GM23338 (cell line): ENCODE measurements around the gene GSN. TPM values are rescaled to one million over a fixed set of nuclear protein-coding genes. Genes with fewer than 3 reads are reported as not detected.
A peak's percentile ranks its signal among the peaks of the same experiment; 100 is the strongest.

Source experiments
- ATAC-seq: fragments of 200-7000 bp; cut with Tn5 transposase; 3 replicates; pipeline ENCODE4 v1.9.1; 2020
- DNase-seq: peaks from one replicate; pipeline ENCODE4 v3.0.0-alpha.2; 2015; ENCODE audit warnings: low spot score
- H2AFZ ChIP-seq: fragments of 200-600 bp; sonication (generic); 2 replicates; pipeline ENCODE4 v1.8.0; 2016; ENCODE audit warnings: antibody characterized with exemption, mild to moderate bottlenecking, moderate library complexity
- H3F3A ChIP-seq: fragments of 200-600 bp; sonication (generic); replicated peaks from 2 replicates; pipeline ENCODE4 v1.8.0; 2017; ENCODE audit warnings: antibody characterized with exemption, mixed run types, low read depth
- H3K27ac ChIP-seq: fragments of 200-600 bp; sonication (generic); 2 replicates; pipeline ENCODE4 v1.6.1; 2016; ENCODE audit warnings: low read depth
- H3K27me3 ChIP-seq: fragments of 200-600 bp; sonication (generic); 2 replicates; pipeline ENCODE4 v1.8.0; 2016; ENCODE audit warnings: mild to moderate bottlenecking, mixed run types, moderate library complexity; ENCODE audit not compliant: insufficient read depth
- H3K36me3 ChIP-seq: fragments of 200-600 bp; sonication (generic); 2 replicates; pipeline ENCODE4 v1.8.0; 2016; ENCODE audit warnings: mild to moderate bottlenecking; ENCODE audit not compliant: insufficient read depth
- H3K4me1 ChIP-seq: fragments of 200-600 bp; sonication (generic); 2 replicates; pipeline ENCODE4 v1.8.0; 2016; ENCODE audit warnings: mild to moderate bottlenecking, moderate library complexity; ENCODE audit not compliant: insufficient read depth
- H3K4me2 ChIP-seq: fragments of 200-600 bp; sonication (generic); 2 replicates; pipeline ENCODE4 v1.7.1; 2017; ENCODE audit warnings: mixed run types
- H3K4me3 ChIP-seq: fragments of 200-600 bp; sonication (generic); 2 replicates; pipeline ENCODE4 v1.6.1; 2016; ENCODE audit warnings: mixed run types
- H3K79me2 ChIP-seq: fragments of 200-600 bp; sonication (generic); replicated peaks from 2 replicates; pipeline ENCODE4 v1.8.0; 2017; ENCODE audit warnings: mild to moderate bottlenecking; ENCODE audit not compliant: insufficient read depth
- H3K9me2 ChIP-seq: fragments of 200-600 bp; sonication (generic); 2 replicates; pipeline ENCODE4 v1.8.0; 2017; ENCODE audit not compliant: insufficient read depth
- H4K20me1 ChIP-seq: fragments of 200-600 bp; sonication (generic); replicated peaks from 2 replicates; pipeline ENCODE4 v1.8.0; 2017; ENCODE audit warnings: mild to moderate bottlenecking; ENCODE audit not compliant: insufficient read depth
- H3K27ac Mint-ChIP-seq: 2 replicates; pipeline ENCODE4 v1.8.0; 2020; ENCODE audit warnings: inconsistent platforms, mild to moderate bottlenecking, moderate library complexity, mixed read lengths
- H3K27me3 Mint-ChIP-seq: 3 replicates; pipeline ENCODE4 v1.8.0; 2022; ENCODE audit warnings: low read depth, mild to moderate bottlenecking, moderate library complexity, mixed read lengths, inconsistent platforms; ENCODE audit not compliant: insufficient read depth, poor library complexity
- H3K36me3 Mint-ChIP-seq: 3 replicates; pipeline ENCODE4 v1.8.0; 2021; ENCODE audit warnings: low read depth, mild to moderate bottlenecking, inconsistent platforms, moderate library complexity, mixed read lengths
- H3K4me1 Mint-ChIP-seq: 3 replicates; pipeline ENCODE4 v1.8.0; 2020; ENCODE audit warnings: mild to moderate bottlenecking, inconsistent platforms, mixed read lengths
- H3K4me3 Mint-ChIP-seq: 3 replicates; pipeline ENCODE4 v1.8.0; 2021; ENCODE audit warnings: moderate library complexity, mild to moderate bottlenecking, inconsistent platforms, mixed read lengths
- H3K9me3 Mint-ChIP-seq: 3 replicates; pipeline ENCODE4 v1.8.0; 2020; ENCODE audit warnings: moderate library complexity, mild to moderate bottlenecking, inconsistent platforms, mixed read lengths
- CREB1 ChIP-seq: fragments of 250-450 bp; sonication (Bioruptor Pico); IDR thresholded peaks from 2 replicates; pipeline ENCODE4 v1.5.0; 2020; ENCODE audit warnings: low read depth, mild to moderate bottlenecking, moderate library complexity
- ETS1 ChIP-seq: IDR thresholded peaks from 2 replicates; pipeline ENCODE4 v1.6.1; 2016; ENCODE audit warnings: antibody characterized with exemption
- EZH2 ChIP-seq: fragments of 200-600 bp; sonication (generic); IDR thresholded peaks from one replicate; pipeline ENCODE4 v1.8.0; 2017; ENCODE audit warnings: antibody characterized with exemption, mild to moderate bottlenecking, low read depth; ENCODE audit not compliant: unreplicated experiment
- EZH2phosphoT487 ChIP-seq: fragments of 200-600 bp; sonication (generic); IDR thresholded peaks from one replicate; pipeline ENCODE4 v1.8.1; 2018; ENCODE audit warnings: antibody characterized with exemption; ENCODE audit not compliant: unreplicated experiment
- JUNB ChIP-seq: IDR thresholded peaks from one replicate; pipeline ENCODE4 v1.6.1; 2016; ENCODE audit warnings: antibody characterized with exemption; ENCODE audit not compliant: unreplicated experiment
- NANOG ChIP-seq: IDR thresholded peaks from 2 replicates; pipeline ENCODE4 v1.6.1; 2016; ENCODE audit warnings: antibody characterized with exemption, borderline replicate concordance
- POLR2AphosphoS5 ChIP-seq: IDR thresholded peaks from 2 replicates; pipeline ENCODE4 v1.6.1; 2016; ENCODE audit warnings: antibody characterized with exemption, low read depth
- REST ChIP-seq: IDR thresholded peaks from one replicate; pipeline ENCODE4 v1.6.1; 2018; ENCODE audit warnings: antibody characterized with exemption; ENCODE audit not compliant: unreplicated experiment
- ZNF114 ChIP-seq: fragments of 250-450 bp; sonication (Bioruptor Pico); IDR thresholded peaks from 2 replicates; pipeline ENCODE4 v1.5.0; 2020; ENCODE audit warnings: mild to moderate bottlenecking, moderate library complexity
- ZNF331 ChIP-seq: fragments of 250-450 bp; sonication (Bioruptor Pico); IDR thresholded peaks from 2 replicates; pipeline ENCODE4 v1.5.0; 2020; ENCODE audit warnings: low read depth, mild to moderate bottlenecking, moderate library complexity
- ZNF462 ChIP-seq: fragments of 250-450 bp; sonication (Bioruptor Pico); IDR thresholded peaks from 2 replicates; pipeline ENCODE4 v1.5.0; 2020; ENCODE audit warnings: mild to moderate bottlenecking, moderate library complexity
- polyA plus RNA-seq: library from polyadenylated mRNA; unstranded; fragments of >200 nt; fragmentation: Nextera tagmentation; extraction: Ambion mirVana; gene quantifications from 2 replicates; pipeline ENCODE4 v1.2.1, GENCODE V29; 2016
- total RNA-seq: library from RNA; depleted of rRNA; stranded (reverse); fragments of >200 nt; shearing (Covaris generic); gene quantifications from 2 replicates; pipeline ENCODE4 v1.2.3, GENCODE V29; 2014

GSN gene
- total and polyA plus RNA-seq, 2 experiments from 2014 or later = 30.2 to 85.7 TPM

GRCh38 chr9:121240472-121241135 is 27.4 kb upstream of the GSN start (continued):
- TF ChIP-seq ETS1 (no peak), NANOG (no peak)

- no peak overlapping the region for H3K27ac Mint-ChIP-seq
- no peaks in the 10 kb centered on the region for H3F3A ChIP-seq
- H3K4me1 Mint-ChIP-seq = peaks cover 9% of the 10 kb centered on the region
- ATAC-seq = no peak
- H4K20me1 ChIP-seq = no peaks in the 10 kb centered on the region
- H3K79me2 ChIP-seq = no peaks in the 10 kb centered on the region
- H2AFZ ChIP-seq = 0 out of 2 replicates have a peak overlapping the region, but pooled peaks have one; percentile 49
- no peak overlapping the region for H3K27ac ChIP-seq
- no peaks in the 10 kb centered on the region; the same call in 1 of the 3 replicates for H3K36me3 Mint-ChIP-seq
- H3K36me3 ChIP-seq = no peaks in the 10 kb centered on the region
- no peak overlapping the region for H3K4me3 ChIP-seq
- H3K27me3 ChIP-seq = no peaks in the 10 kb centered on the region
- H3K9me3 Mint-ChIP-seq = peaks cover 14% of the 10 kb centered on the region
- no peaks in the 10 kb centered on the region for H3K4me1 ChIP-seq
- H3K4me3 Mint-ChIP-seq = no peak overlapping the region
- peaks cover 1% of the 10 kb centered on the region for H3K27me3 Mint-ChIP-seq
- H3K4me2 ChIP-seq = no peak overlapping the region
- DNase-seq = no peak
- H3K9me2 ChIP-seq = peaks cover 21% of the 10 kb centered on the region; the same call in 1 of the 2 replicates
- TF ChIP-seq CREB1 (CRISPR knock-in tag) = no peak
- TF ChIP-seq EZH2 = no peak
- no peak for TF ChIP-seq ETS1
- TF ChIP-seq ZNF462 (CRISPR knock-in tag) = no peak
- no peak for TF ChIP-seq ZNF331 (CRISPR knock-in tag)
- TF ChIP-seq REST = no peak
- TF ChIP-seq ZNF114 (CRISPR knock-in tag) = no peak
- TF ChIP-seq NANOG = no peak
- TF ChIP-seq JUNB = no peak
- TF ChIP-seq EZH2phosphoT487 = no peak
- no peak for TF ChIP-seq POLR2AphosphoS5
Measured at GRCh38 chr9:121242219-121242958, 25.6 kb upstream of the GSN start.
